K562 treated with DMSO at 1 percent for 12 hours (cell line): ENCODE measurements around the gene RNF222. TPM values are rescaled to one million over a fixed set of nuclear protein-coding genes. Genes with fewer than 3 reads are reported as not detected.

Experiments
- total RNA-seq: library from RNA; unstranded; fragments of 300-600 nt; gene quantifications from 2 replicates; pipeline ENCODE4 v1.2.3, GENCODE V29; 2022; ENCODE audit not compliant: insufficient read depth

RNF222 gene, protein sequence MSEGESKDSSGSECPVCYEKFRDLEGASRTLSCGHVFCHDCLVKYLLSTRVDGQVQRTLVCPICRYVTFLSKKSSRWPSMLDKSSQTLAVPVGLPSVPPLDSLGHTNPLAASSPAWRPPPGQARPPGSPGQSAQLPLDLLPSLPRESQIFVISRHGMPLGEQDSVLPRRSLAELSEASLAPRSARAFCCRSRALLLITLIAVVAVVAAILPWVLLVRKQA
- not detected in 2 replicates for total RNA-seq

DNA sequence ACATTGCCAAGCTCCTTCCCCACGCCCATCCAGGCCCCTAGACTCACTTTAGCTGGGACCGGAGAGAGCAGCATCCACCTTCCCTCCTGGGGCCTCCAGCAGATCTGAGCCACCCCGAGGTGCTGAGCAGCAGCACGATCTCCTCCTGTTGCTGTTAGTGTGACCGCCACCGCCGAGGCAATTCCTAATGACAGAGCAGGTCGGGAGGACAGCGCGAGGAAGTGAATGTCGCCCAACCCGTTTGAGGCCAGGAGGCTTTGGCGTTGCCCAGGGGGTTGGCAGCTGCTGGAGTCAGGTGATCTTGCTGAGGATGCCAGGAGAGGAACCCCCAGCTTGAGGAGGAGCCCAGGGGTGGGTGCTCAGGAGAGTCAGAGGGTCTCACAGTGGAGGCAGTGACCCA, at the start of gene RNF222:
Gene RNF222 (minus strand): TSS at position 192 of the 400 bp plus-strand sequence. CDS start 4,366 bp downstream, outside the sequence.

DNA sequence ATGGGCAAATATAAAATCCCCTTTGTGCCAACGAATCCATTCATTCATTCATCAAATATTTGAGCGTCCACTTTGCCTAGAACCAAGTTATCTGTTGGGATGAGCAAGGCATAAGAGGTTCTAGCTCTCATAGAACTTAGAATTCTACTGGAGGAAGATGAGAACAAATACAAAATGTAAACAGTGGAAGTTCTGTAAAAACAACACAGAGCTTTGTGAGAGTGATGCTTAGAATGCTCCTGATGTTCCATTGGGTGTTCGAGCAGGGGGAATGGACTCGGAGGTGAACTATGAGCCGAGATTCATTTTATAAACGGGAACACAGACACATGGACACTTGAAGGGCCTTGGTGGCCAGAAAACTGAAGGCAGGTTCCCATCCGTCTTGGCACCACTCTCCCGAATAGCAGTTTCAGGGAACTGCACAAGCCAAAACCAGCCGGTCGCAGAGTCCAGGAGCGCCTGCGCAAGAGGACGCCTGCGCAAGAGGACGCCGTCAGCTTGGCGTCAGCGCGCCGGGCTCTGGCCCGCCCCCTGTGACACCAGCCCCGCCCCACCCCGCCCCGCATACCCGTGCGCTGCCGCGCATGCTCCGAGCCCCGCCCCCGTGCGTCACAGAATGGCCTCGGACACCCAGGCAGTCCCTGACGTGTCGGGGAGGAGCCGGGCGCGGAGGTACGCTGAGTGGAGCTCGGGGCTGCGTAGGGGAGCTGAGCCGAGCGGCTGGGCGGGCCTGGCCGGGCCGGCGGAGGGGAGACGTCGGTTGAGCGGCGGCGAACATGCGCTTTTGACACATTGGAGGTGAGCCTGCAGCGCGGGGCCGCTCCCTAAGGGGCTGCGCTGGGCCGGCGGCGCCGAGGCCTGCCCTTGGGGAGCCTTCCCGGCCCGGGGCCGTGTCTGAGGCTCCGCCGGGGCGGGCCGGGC, 37.9 kb upstream of the RNF222 start, which contains the start of gene NDEL1:
Gene NDEL1 (plus strand): TSS at position 640 of the 924 bp plus-strand sequence. CDS start 8,388 bp downstream, outside the sequence.

DNA sequence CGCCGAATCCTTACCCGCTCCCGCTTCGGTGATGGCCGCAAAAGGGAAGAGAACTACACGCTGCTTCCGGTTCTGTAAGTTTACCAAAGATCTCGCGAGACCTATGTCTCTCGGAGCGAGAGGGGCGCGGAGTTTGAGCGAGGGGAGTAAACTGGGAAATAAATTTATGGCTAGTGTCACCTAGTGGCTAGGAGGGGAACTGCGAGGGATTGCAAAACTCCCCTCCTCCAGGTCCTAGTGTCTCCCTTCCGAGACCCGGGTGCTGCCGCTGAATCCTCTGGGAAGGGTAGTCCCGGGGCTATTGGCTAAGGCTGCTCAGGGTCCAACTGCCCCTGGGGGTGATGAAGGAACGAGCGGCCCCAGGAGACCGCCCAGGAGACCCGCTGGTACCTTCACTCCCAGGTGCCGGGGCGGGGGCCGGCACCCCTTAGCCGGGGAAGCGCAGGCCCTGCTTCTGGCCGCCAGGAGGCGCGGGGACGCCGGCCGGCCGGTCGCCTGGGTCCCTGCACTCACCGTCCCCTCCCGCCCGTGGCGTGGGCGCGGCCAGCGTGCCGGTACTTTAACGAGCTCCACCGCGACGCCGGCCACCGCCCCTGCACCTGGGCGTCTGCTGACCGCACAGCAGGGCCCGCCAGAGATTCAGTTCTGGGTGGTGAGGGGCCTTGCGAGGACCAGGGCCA, 14.3 kb downstream of the RNF222 start, which contains the start of gene RPL26:
Gene RPL26 (minus strand): TSS at position 51 of the 680 bp plus-strand sequence. CDS start 883 bp downstream, outside the sequence.

DNA sequence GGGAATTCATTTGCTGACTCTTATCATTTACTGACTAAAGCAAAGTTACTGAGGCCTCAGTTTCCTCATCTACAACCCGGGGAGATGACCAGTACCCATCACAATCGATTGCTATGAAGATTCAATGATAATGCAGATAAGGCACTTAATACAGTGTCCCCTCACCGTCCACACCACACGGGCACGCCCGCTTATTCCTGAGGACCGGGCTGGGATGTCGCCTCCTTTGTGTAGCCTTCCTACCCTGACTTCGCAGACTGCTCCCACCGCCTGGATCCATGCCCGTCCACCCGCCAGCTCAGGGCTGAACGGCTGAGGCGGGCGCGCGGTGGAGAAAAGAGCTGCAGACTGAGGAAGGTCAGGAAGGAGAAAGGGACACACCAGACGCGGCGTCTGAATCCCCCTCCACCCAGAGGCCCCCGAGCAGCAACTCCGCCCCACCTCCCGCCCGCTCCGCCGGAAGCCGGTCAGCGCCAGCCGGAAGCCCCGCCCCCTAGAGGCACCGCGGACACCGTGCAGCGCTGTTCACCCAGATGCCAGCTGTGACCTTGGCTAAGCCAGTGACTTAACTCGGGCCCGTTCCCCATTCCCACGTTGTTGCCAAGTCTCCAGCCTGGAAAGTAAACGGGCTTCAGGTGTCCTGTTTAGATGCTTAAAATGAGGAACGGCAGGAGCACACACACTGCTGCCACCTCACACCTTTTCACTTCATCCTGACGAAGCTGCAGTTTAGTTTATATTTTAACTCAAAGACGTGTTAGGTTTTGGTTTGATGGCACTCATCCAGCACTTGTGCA, 21.2 kb downstream of the RNF222 start, which contains the start of gene KRABD2:
Gene KRABD2 (minus strand): TSS at position 434 of the 797 bp plus-strand sequence.

Other genes starting within 250 kb of the RNF222 start
- 3.3 and 6.1 TPM in 2 replicates for gene PER1, start 245.4 kb downstream of the RNF222 start, total RNA-seq
- gene VAMP2, start 234.9 kb downstream of the RNF222 start, total RNA-seq, result 23.8 and 39.3 TPM in 2 replicates
- 17.1 and 17.9 TPM in 2 replicates for gene TMEM107, start 221.4 kb downstream of the RNF222 start, total RNA-seq
- gene BORCS6, start 207.6 kb downstream of the RNF222 start, total RNA-seq, result 11.4 and 14.8 TPM in 2 replicates
- gene AURKB, start 187.3 kb downstream of the RNF222 start, total RNA-seq, result 179 TPM in 2 replicates
- gene CTC1, start 149.8 kb downstream of the RNF222 start, total RNA-seq, result 3.2 and 9.1 TPM in 2 replicates
- 4.5 and 9.7 TPM in 2 replicates for gene PFAS, start 148.5 kb downstream of the RNF222 start, total RNA-seq
- 17.3 and 21.5 TPM in 2 replicates for gene RANGRF, start 109.2 kb downstream of the RNF222 start, total RNA-seq
- 9.5 and 11.3 TPM in 2 replicates for gene SLC25A35, start 102.4 kb downstream of the RNF222 start, total RNA-seq
- not detected in 2 replicates for gene ARHGEF15, start 87.6 kb downstream of the RNF222 start, total RNA-seq
- gene ODF4, start 58.0 kb downstream of the RNF222 start, total RNA-seq, result not detected in 2 replicates
- 5,262 and 6,153 TPM in 2 replicates for gene RPL26, start 14.6 kb downstream of the RNF222 start, total RNA-seq
- 17.4 and 36.8 TPM in 2 replicates for gene NDEL1, start 38.1 kb upstream of the RNF222 start, total RNA-seq
- gene MYH10, start 232.9 kb upstream of the RNF222 start, total RNA-seq, result 9.6 and 31.3 TPM in 2 replicates